Esophagus squamous epithelium (tissue), 5 donors: Measurements from ENCODE around the gene ZFHX3. TPM values are rescaled to one million over a fixed set of nuclear protein-coding genes. Genes with fewer than 3 reads are reported as not detected.

Experiments used
- DNase-seq: peaks from one replicate; lab custom pipeline; 2025; lab: John Stamatoyannopoulos, UW
- H3K27ac ChIP-seq, 4 donors: fragments of 200-600 bp; sonication (generic); one replicate each; pipeline ENCODE4 v1.5.1; 2016 to 2019; ENCODE audit warnings: mild to moderate bottlenecking in 1 of 4
- H3K27me3 ChIP-seq, 4 donors: fragments of 200-600 bp; sonication (generic); 1 replicate in 3 of 4; 2 replicates in 1 of 4; pipeline versions ENCODE4 v1.5.1 to v1.6.0; 2017 to 2021; ENCODE audit warnings: antibody characterized with exemption in 1 of 4
- H3K36me3 ChIP-seq, 3 donors: fragments of 200-600 bp; sonication (generic); one replicate each; pipeline ENCODE4 v1.5.1; 2016 to 2019
- H3K4me1 ChIP-seq, 3 donors: fragments of 200-600 bp; sonication (generic); one replicate each; pipeline ENCODE4 v1.5.1; 2017 to 2019
- H3K4me3 ChIP-seq, 4 donors: fragments of 200-600 bp; sonication (generic); 1 replicate in 3 of 4; 2 replicates in 1 of 4; pipeline ENCODE4 v1.5.1; 2016 to 2019; ENCODE audit warnings: mild to moderate bottlenecking in 2 of 4, moderate library complexity in 1 of 4
- H3K9me3 ChIP-seq, 3 donors: fragments of 200-600 bp; sonication (generic); one replicate each; pipeline ENCODE4 v1.5.1; 2016 to 2019
- POLR2A ChIP-seq, 4 donors: fragments of 450-650 bp; IDR thresholded peaks; one replicate each; pipeline ENCODE4 v1.6.1; 2017; ENCODE audit warnings: antibody characterized with exemption in 4 of 4, mild to moderate bottlenecking in 4 of 4, moderate library complexity in 3 of 4
- WGBS, 2 donors: methylation state at CpG; one replicate each; pipeline ENCODE4 v1.1.5; 2018; 5-methylcytosine and 5-hydroxymethylcytosine counted together
- intact Hi-C: fragments of 100-400 bp; cut with DNase I; formaldehyde crosslinking; loops from one replicate; pipeline ENCODE4 v1.15.0; 2022
- total RNA-seq, 4 donors: library from RNA; depleted of rRNA; stranded (reverse); fragments of >200 nt; gene quantifications; one replicate each; pipeline ENCODE4 v1.1.0, GENCODE V29; 2016
- TF ChIP-seq, protein P1 (sequence below), 6 experiments: fragments of 450-650 bp in 4 of 6; fragments of 200-600 bp in 2 of 6; sonication (generic) in 2 of 6; IDR thresholded peaks; one replicate each; pipeline ENCODE4 v1.5.1; 2016 to 2019; ENCODE audit warnings: antibody characterized with exemption in 6 of 6, mild to moderate bottlenecking in 4 of 6, moderate library complexity in 4 of 6
- donor health status: DM: yes; HTN: yes; CAD: no.

Gene ZFHX3
- total RNA-seq, 4 donors from 2014 or later: 3.5 to 12.8 (median 4.5) TPM

DNA sequence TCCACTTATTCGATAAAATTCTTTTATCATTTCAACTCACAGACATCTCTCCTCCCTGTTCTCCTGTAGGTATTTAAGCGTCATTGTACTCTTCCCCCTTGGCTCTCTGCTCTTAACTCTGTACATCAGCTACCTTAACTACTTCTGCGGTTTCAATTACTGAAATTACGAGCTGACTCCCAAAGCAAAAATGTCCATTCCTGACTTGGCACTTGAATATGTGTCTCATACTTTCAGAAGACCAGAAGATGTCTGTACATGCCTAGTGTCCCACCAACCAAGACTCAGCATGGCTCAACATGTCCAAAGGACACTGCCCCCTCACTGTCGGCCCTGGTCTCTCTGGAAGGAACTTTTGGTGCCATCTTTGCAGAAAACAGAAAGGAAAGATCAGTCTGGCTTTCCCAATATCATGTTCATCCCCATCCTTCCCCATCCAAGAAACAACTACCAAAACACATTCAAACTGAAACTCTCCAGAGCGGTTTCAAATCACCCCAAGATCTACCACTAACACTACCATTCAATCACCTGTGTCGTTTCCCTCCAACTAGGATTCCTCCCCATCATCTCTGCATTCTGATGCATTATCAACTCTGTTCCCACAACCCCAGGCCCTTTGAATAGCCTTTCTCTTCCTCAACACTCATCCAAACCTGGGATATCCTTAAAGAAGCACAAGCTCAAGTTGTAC is 74.9 kb downstream of the ZFHX3 start:
- no peaks in the 10 kb centered on the region for H3K9me3 ChIP-seq
- TF ChIP-seq POLR2A (IDR thresholded peaks at IDR 0.05): no peak
- TF ChIP-seq, protein P1, sequence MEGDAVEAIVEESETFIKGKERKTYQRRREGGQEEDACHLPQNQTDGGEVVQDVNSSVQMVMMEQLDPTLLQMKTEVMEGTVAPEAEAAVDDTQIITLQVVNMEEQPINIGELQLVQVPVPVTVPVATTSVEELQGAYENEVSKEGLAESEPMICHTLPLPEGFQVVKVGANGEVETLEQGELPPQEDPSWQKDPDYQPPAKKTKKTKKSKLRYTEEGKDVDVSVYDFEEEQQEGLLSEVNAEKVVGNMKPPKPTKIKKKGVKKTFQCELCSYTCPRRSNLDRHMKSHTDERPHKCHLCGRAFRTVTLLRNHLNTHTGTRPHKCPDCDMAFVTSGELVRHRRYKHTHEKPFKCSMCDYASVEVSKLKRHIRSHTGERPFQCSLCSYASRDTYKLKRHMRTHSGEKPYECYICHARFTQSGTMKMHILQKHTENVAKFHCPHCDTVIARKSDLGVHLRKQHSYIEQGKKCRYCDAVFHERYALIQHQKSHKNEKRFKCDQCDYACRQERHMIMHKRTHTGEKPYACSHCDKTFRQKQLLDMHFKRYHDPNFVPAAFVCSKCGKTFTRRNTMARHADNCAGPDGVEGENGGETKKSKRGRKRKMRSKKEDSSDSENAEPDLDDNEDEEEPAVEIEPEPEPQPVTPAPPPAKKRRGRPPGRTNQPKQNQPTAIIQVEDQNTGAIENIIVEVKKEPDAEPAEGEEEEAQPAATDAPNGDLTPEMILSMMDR (IDR thresholded peaks at IDR 0.05): no peak
- no peaks in the 10 kb centered on the region for H3K27me3 ChIP-seq
- no peak overlapping the region for H3K4me3 ChIP-seq
- 89 to 92% methylated on average over 7 of the region's 7 CpGs for WGBS, 2 donors
- intact Hi-C loops: no loop called here
- H3K36me3 ChIP-seq: no peaks in the 10 kb centered on the region
- DNase-seq: no peak
- H3K27ac ChIP-seq: no peak overlapping the region
- peaks cover 0 to 10% (median 0%) of the 10 kb centered on the region in 3 donors for H3K4me1 ChIP-seq

DNA sequence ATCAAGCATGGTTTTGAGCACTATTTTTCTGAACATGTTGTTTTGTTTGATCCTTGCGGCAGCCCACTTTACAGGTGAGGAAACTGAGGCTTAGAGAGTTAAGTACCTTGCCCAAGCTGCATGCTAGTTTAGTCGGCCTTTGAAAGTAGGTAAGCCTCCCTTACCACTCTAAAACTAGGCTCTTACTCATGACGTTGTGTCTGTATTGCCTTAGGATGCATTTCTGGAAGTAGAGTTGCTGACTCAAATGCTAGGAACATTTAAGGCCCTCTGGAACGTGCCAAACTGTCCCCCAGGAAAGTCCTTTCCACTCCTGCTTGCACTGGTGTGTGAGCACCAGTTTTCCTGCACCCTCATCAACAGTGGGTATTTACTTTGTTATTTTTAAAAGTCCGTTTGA is 76.6 kb downstream of the ZFHX3 start:
- intact Hi-C loops: no loop called here
- Histone ChIP-seq H3K36me3 (no peaks in the 10 kb centered on the region), H3K4me3 (no peak overlapping the region), H3K27me3 (no peaks in the 10 kb centered on the region), H3K27ac (no peak overlapping the region), H3K9me3 (no peaks in the 10 kb centered on the region), H3K4me1 (peaks cover 0 to 6% (median 0%) of the 10 kb centered on the region in 3 donors)
- no peak for DNase-seq
- TF ChIP-seq, protein P1 (IDR thresholded peaks at IDR 0.05): no peak
- no peak for TF ChIP-seq POLR2A (IDR thresholded peaks at IDR 0.05)
- 63 to 72% methylated on average over 5 of the region's 5 CpGs for WGBS, 2 donors

DNA sequence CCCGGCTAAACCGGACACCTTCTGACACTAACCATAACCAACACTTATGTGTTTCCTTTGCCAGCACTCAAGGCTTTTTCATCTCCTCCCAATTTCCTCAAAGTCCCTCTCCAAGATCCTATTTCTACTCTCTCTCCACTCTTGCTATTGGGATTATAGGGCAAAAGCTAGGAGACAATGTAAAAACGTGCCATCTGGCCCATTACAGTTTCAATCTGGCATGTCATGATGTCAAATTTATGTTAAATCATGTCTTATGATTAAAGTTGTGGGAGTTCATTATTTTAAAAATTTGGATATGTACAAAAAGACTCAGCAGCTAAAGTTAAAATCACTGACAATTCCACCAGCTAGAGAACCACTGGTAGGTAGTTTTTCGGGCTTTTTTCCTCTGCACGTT is 77.3 kb downstream of the ZFHX3 start:
- 87 to 88% methylated on average over 5 of the region's 5 CpGs for WGBS, 2 donors
- no peak overlapping the region for H3K4me3 ChIP-seq
- intact Hi-C loops: no loop called here
- TF ChIP-seq POLR2A (IDR thresholded peaks at IDR 0.05): no peak
- TF ChIP-seq, protein P1 (IDR thresholded peaks at IDR 0.05): no peak
- no peaks in the 10 kb centered on the region for H3K36me3 ChIP-seq
- peaks cover 0 to 6% (median 0%) of the 10 kb centered on the region in 3 donors for H3K4me1 ChIP-seq
- H3K27ac ChIP-seq: no peak overlapping the region
- no peaks in the 10 kb centered on the region for H3K9me3 ChIP-seq
- no peak for DNase-seq
- no peaks in the 10 kb centered on the region for H3K27me3 ChIP-seq

DNA sequence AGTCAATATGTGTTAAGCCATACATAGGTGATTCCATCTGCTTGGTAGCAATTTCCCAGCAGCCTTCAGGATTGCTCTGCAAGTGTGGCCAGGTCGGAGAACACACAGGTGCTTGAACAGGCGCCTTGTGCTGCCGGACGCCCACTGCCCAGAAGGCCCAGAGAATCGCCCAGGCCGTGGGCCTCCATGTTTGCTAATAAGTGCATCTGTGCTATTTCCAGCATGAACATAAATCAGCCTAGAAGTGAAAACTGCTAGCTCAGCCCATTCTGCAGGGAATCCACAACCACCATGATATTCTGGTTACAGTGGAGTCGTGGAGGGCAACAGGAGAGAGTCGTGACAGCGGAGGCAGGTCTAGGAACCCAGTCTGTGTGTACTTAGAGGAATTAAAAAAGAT is 78.1 kb downstream of the ZFHX3 start:
- no peak overlapping the region for H3K27ac ChIP-seq
- no peaks in the 10 kb centered on the region for H3K9me3 ChIP-seq
- no peak for TF ChIP-seq POLR2A (IDR thresholded peaks at IDR 0.05)
- TF ChIP-seq, protein P1 (IDR thresholded peaks at IDR 0.05): no peak
- H3K36me3 ChIP-seq: no peaks in the 10 kb centered on the region
- H3K27me3 ChIP-seq: no peaks in the 10 kb centered on the region
- intact Hi-C loops: no loop called here
- WGBS, 2 donors: 84 to 90% methylated on average over 3 to 4 of the region's 9 CpGs
- H3K4me1 ChIP-seq: peaks cover 0 to 6% (median 0%) of the 10 kb centered on the region in 3 donors
- DNase-seq: no peak
- no peak overlapping the region for H3K4me3 ChIP-seq

DNA sequence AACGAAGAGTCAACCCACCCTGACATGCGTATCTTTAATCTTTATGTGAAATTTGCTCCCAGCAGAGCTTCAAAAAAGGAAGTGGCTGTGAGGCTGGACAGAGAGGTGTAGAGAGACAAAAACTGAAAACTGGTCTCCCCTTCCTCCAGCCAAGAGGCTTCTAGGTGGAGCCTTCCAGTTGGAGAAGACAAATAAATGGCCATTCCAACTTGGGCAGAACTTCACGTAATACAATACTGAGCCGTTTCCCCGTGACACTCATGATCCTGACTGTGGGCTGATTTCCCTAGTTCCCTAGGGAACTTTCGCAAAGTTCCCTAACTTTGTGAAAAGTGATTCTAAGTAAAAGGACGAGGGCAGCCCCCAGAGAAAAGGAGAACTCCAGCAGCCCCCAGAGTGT is 78.8 kb downstream of the ZFHX3 start:
- TF ChIP-seq, protein P1 (IDR thresholded peaks at IDR 0.05): no peak
- TF ChIP-seq POLR2A (IDR thresholded peaks at IDR 0.05): no peak
- no peak for DNase-seq
- no peak overlapping the region for H3K4me3 ChIP-seq
- H3K4me1 ChIP-seq: peaks cover 0 to 6% (median 0%) of the 10 kb centered on the region in 3 donors
- no peaks in the 10 kb centered on the region for H3K27me3 ChIP-seq
- no peaks in the 10 kb centered on the region for H3K9me3 ChIP-seq
- no peaks in the 10 kb centered on the region for H3K36me3 ChIP-seq
- 71 to 80% methylated on average over 7 of the region's 7 CpGs for WGBS, 2 donors
- no peak overlapping the region for H3K27ac ChIP-seq
- intact Hi-C loops: no loop called here
